Neuronal stem cell (in vitro differentiated cells): ENCODE data around the gene ITFG1.
"Not testable (repeated sequence)": the region's sequence is repeated elsewhere in the genome, so short reads cannot be mapped to it uniquely, and the experiment has no call there.

Source experiments
- DNase-seq: peaks from one replicate; pipeline ENCODE4 v3.0.0-alpha.2; 2013; ENCODE audit warnings: low spot score
- H2AFZ ChIP-seq: one replicate; pipeline ENCODE4 v1.6.1; 2013; ENCODE audit warnings: mild to moderate bottlenecking, low read length, inconsistent platforms
- H2AK5ac ChIP-seq: 2 replicates; pipeline ENCODE4 v1.6.1; 2013; ENCODE audit warnings: low read depth, mild to moderate bottlenecking, inconsistent platforms, low read length, moderate library complexity, mixed read lengths
- H2BK120ac ChIP-seq: 2 replicates; pipeline ENCODE4 v1.6.1; 2013; ENCODE audit warnings: low read depth, mild to moderate bottlenecking, inconsistent platforms, low read length, moderate library complexity, mixed read lengths
- H2BK12ac ChIP-seq: one replicate; pipeline ENCODE4 v1.6.1; 2013; ENCODE audit warnings: low read length, inconsistent platforms
- H2BK15ac ChIP-seq: 2 replicates; pipeline ENCODE4 v1.6.1; 2013; ENCODE audit warnings: mild to moderate bottlenecking, low read length, inconsistent platforms, mixed read lengths
- H2BK5ac ChIP-seq: one replicate; pipeline ENCODE4 v1.6.1; 2013; ENCODE audit warnings: inconsistent platforms, mild to moderate bottlenecking, low read length, moderate library complexity
- H3K14ac ChIP-seq: one replicate; pipeline ENCODE4 v1.6.1; 2013; ENCODE audit warnings: low read length, inconsistent platforms
- H3K18ac ChIP-seq: 2 replicates; pipeline ENCODE4 v1.6.1; 2013; ENCODE audit warnings: low read length, inconsistent platforms
- H3K23ac ChIP-seq: 2 replicates; pipeline ENCODE4 v1.6.1; 2013; ENCODE audit warnings: low read depth, mild to moderate bottlenecking, mixed read lengths, low read length, inconsistent platforms; ENCODE audit not compliant: poor library complexity
- H3K27ac ChIP-seq: replicated peaks from 3 replicates; pipeline ENCODE4 v1.5.1; 2013; ENCODE audit warnings: low read length, inconsistent platforms
- H3K27me3 ChIP-seq, 3 experiments: 2 replicates each; pipeline ENCODE4 v1.6.1; 2013; ENCODE audit warnings: low read length in 3 of 3, mild to moderate bottlenecking in 2 of 3, inconsistent platforms in 1 of 3, low read depth in 1 of 3, mixed read lengths in 1 of 3, moderate library complexity in 1 of 3; ENCODE audit not compliant: control insufficient read depth in 3 of 3, insufficient read depth in 3 of 3
- H3K36me3 ChIP-seq, 2 donors: replicated peaks in 1 of 2; 2 replicates each; pipeline ENCODE4 v1.6.1; 2013; ENCODE audit warnings: low read length in 2 of 2; ENCODE audit not compliant: control insufficient read depth in 2 of 2, insufficient read depth in 2 of 2
- H3K4ac ChIP-seq: 2 replicates; pipeline ENCODE4 v1.6.1; 2013; ENCODE audit warnings: inconsistent platforms, mild to moderate bottlenecking, low read length, moderate library complexity
- H3K4me1 ChIP-seq, 2 donors: 1 replicate in 1 of 2; 2 replicates in 1 of 2; pipeline ENCODE4 v1.6.1; 2013; ENCODE audit warnings: low read length in 2 of 2, low read depth in 1 of 2; ENCODE audit not compliant: control insufficient read depth in 2 of 2, insufficient read depth in 1 of 2
- H3K4me2 ChIP-seq: one replicate; pipeline ENCODE4 v1.6.1; 2013; ENCODE audit warnings: mild to moderate bottlenecking, low read length, inconsistent platforms; ENCODE audit not compliant: insufficient read depth, poor library complexity, severe bottlenecking
- H3K4me3 ChIP-seq, 2 donors: 2 replicates each; pipeline ENCODE4 v1.5.1; 2013; ENCODE audit warnings: low read length in 2 of 2, mild to moderate bottlenecking in 2 of 2, inconsistent platforms in 1 of 2, moderate library complexity in 1 of 2
- H3K79me1 ChIP-seq: one replicate; pipeline ENCODE4 v1.6.1; 2013; ENCODE audit warnings: low read depth, mild to moderate bottlenecking, inconsistent platforms, low read length, moderate library complexity
- H3K9ac ChIP-seq: one replicate; pipeline ENCODE4 v1.6.1; 2013; ENCODE audit warnings: mild to moderate bottlenecking, low read depth, low read length, inconsistent platforms; ENCODE audit not compliant: poor library complexity
- H3K9me3 ChIP-seq, 2 donors: replicated peaks in 1 of 2; 2 replicates each; pipeline versions ENCODE3 to v1.6.1; 2013; ENCODE audit warnings: low read length in 2 of 2, mild to moderate bottlenecking in 2 of 2, inconsistent platforms in 1 of 2, low read depth in 1 of 2, mixed read lengths in 1 of 2, moderate library complexity in 1 of 2; ENCODE audit not compliant: control insufficient read depth in 2 of 2, insufficient read depth in 1 of 2
- H4K8ac ChIP-seq: one replicate; pipeline ENCODE4 v1.6.1; 2013; ENCODE audit warnings: low read depth, mild to moderate bottlenecking, inconsistent platforms, low read length, moderate library complexity
- H4K91ac ChIP-seq: one replicate; pipeline ENCODE4 v1.6.1; 2013; ENCODE audit warnings: low read length, low read depth, mild to moderate bottlenecking, inconsistent platforms; ENCODE audit not compliant: poor library complexity
- WGBS, 2 donors: extraction: QIAGEN DNeasy Blood & Tissue Kit; methylation state at CpG; one replicate each; pipeline ENCODE4 v1.1.7; 2013; ENCODE audit warnings: missing lambda C conversion rate in 2 of 2, mixed read lengths in 1 of 2; ENCODE audit not compliant: insufficient read length in 2 of 2, insufficient replicate concordance in 1 of 2; ENCODE audit errors: extremely low coverage in 2 of 2; 5-methylcytosine and 5-hydroxymethylcytosine counted together

ITFG1 gene

DNA sequence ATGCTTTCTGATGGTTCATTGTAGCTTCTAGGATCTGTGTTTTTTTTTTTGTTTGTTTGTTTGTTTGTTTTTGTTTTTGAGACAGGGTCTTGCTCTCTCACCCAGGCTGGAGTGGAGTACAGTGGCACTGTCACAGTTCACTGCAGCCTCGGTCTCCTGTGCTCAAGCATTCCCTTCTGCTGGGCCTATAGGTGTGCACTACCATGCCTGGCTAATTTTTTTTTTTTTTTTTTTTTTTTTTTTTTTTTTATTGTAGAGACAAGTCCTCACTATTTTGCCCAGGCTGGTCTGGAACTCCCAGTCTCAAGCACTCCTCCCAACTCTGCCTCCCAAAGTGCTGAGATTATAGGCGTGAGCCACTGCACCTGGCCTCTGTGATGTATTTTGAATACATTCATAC, 12.1 kb upstream of the ITFG1 start:
- H3K4ac ChIP-seq, H3K14ac ChIP-seq, H2BK12ac ChIP-seq, H3K27me3 ChIP-seq, H3K4me3 ChIP-seq, H3K36me3 ChIP-seq, H2BK5ac ChIP-seq, H4K8ac ChIP-seq, DNase-seq, H4K91ac ChIP-seq, H3K79me1 ChIP-seq, H3K4me2 ChIP-seq, H3K4me1 ChIP-seq, H2BK120ac ChIP-seq, H2AK5ac ChIP-seq, H3K23ac ChIP-seq, H2BK15ac ChIP-seq, H3K18ac ChIP-seq, H3K9me3 ChIP-seq, H3K9ac ChIP-seq, H2AFZ ChIP-seq, H3K27ac ChIP-seq: not testable (repeated sequence)
- WGBS, 2 donors = no CpG with 5 or more reads among the region's 2 CpGs

DNA sequence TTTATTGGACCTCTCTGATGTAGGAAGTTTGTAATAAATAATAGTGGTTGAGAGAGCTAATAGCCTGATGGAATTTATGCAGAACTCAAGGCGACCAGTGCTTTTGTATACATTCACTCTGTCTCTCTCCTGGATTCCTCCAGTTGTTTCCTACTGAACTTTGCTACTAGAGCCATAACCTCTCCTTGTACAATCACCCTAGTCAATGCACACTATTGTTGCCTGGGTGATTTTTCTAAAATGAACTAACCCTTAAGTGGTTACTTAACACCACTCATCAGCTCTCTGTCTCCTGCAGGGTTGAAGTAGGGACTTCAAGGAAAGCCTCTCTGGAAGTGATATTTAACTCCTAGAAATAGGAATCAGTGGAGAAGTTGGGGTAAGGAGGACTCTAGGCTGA, 9.9 kb upstream of the ITFG1 start:
- Histone ChIP-seq H2BK120ac (no peak overlapping the region), H3K27ac (no peak overlapping the region), H2AFZ (no peak overlapping the region), H3K36me3 (no peaks in the 10 kb centered on the region), H4K91ac (no peak overlapping the region), H3K18ac (no peak overlapping the region), H2BK12ac (no peak overlapping the region), H3K79me1 (peaks cover 2% of the 10 kb centered on the region), H3K14ac (no peak overlapping the region), H4K8ac (no peak overlapping the region), H3K4me3 (no peak overlapping the region), H3K4me1 (peaks cover 0 to 3% of the 10 kb centered on the region in 2 donors), H3K4ac (no peak overlapping the region), H2BK15ac (no peak overlapping the region), H2BK5ac (no peak overlapping the region), H3K4me2 (no peak overlapping the region), H3K27me3 (no peaks in the 10 kb centered on the region), H2AK5ac (no peak overlapping the region), H3K9ac (no peak overlapping the region), H3K9me3 (no peaks in the 10 kb centered on the region), H3K23ac (no peak overlapping the region)
- no CpG with 5 or more reads among the region's 1 CpG for WGBS, 2 donors
- no peak for DNase-seq

DNA sequence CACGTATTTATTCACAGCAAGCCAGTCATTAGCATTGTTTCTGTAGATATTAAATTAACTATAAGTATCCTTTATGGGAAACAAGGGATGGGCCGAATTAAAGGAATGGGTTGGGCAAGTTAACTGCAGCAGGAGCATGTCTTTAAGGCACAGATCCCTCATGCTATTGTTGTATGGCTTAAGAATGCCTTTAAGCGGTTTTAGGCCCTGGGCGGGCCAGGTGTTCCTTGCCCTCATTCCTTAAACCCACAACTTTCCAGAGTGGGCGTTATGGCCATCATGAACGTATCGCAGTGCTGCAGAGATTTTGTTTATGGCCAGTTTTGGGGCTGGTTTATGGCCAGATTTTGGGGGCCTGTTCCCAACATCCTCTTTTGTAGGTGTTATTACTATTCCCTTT, 9.3 kb upstream of the ITFG1 start:
- H2BK12ac ChIP-seq = no peak overlapping the region
- no peaks in the 10 kb centered on the region for H3K36me3 ChIP-seq
- no peak overlapping the region for H3K14ac ChIP-seq
- WGBS, 2 donors = no CpG with 5 or more reads among the region's 7 CpGs
- no peak overlapping the region for H3K9ac ChIP-seq
- no peak overlapping the region for H3K27ac ChIP-seq
- H3K18ac ChIP-seq = no peak overlapping the region
- DNase-seq = no peak
- no peak overlapping the region for H3K4me3 ChIP-seq
- H4K91ac ChIP-seq = no peak overlapping the region
- H2AK5ac ChIP-seq = no peak overlapping the region
- peaks cover 2% of the 10 kb centered on the region for H3K79me1 ChIP-seq
- no peak overlapping the region for H2BK15ac ChIP-seq
- H3K4me1 ChIP-seq = peaks cover 0 to 3% of the 10 kb centered on the region in 2 donors
- H3K23ac ChIP-seq = no peak overlapping the region
- no peaks in the 10 kb centered on the region for H3K27me3 ChIP-seq
- no peak overlapping the region for H3K4ac ChIP-seq
- H4K8ac ChIP-seq = no peak overlapping the region
- H2BK120ac ChIP-seq = no peak overlapping the region
- no peak overlapping the region for H2AFZ ChIP-seq
- no peak overlapping the region for H3K4me2 ChIP-seq
- no peak overlapping the region for H2BK5ac ChIP-seq
- no peaks in the 10 kb centered on the region for H3K9me3 ChIP-seq

DNA sequence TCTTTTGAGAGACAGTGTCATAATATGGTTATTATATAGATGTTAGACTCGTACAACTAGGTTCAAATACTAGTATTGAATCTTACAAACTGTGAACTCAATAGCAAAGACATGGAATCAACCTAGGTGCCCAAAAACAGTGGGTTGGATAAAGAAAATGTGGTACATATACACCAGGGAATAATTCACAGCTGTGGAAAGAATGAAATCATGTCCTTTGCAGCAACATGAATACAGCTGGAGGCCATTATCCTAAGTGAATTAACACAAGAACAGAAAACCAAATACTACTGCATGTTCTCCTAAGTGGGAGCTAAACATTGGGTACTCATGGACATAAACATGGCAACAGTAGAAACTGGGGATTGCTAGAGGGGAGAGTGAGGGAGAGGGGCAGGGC, 8.4 kb upstream of the ITFG1 start:
- H2BK15ac ChIP-seq = no peak overlapping the region

More for the DNA sequence above, 8.4 kb upstream of the ITFG1 start:
- no peak for DNase-seq
- no peak overlapping the region for H2BK12ac ChIP-seq
- no peaks in the 10 kb centered on the region for H3K9me3 ChIP-seq
- H2AFZ ChIP-seq = no peak overlapping the region
- H3K4ac ChIP-seq = no peak overlapping the region
- H4K8ac ChIP-seq = no peak overlapping the region
- no peaks in the 10 kb centered on the region for H3K27me3 ChIP-seq
- no peak overlapping the region for H2AK5ac ChIP-seq
- no peak overlapping the region for H4K91ac ChIP-seq
- H3K4me2 ChIP-seq = no peak overlapping the region
- no CpG with 5 or more reads among the region's 1 CpG for WGBS, 2 donors
- no peaks in the 10 kb centered on the region for H3K36me3 ChIP-seq
- peaks cover 2% of the 10 kb centered on the region for H3K79me1 ChIP-seq
- no peak overlapping the region for H3K27ac ChIP-seq
- no peak overlapping the region for H3K4me3 ChIP-seq
- no peak overlapping the region for H2BK120ac ChIP-seq
- H3K18ac ChIP-seq = no peak overlapping the region
- no peak overlapping the region for H3K9ac ChIP-seq
- no peak overlapping the region for H3K23ac ChIP-seq
- no peak overlapping the region for H3K14ac ChIP-seq
- no peak overlapping the region for H2BK5ac ChIP-seq
- H3K4me1 ChIP-seq = peaks cover 6% of the 10 kb centered on the region in 2 donors
